GM12864 (cell line): Measurements from ENCODE around the gene DMAP1.

Experiments used
- DNase-seq: peaks from one replicate; pipeline ENCODE4 v3.0.0-alpha.2; 2011; ENCODE audit warnings: low read depth
- H3K4me3 ChIP-seq: 2 replicates; pipeline ENCODE4 v1.5.1; 2011; ENCODE audit warnings: mild to moderate bottlenecking, low read depth, low read length, control low read depth
- CTCF ChIP-seq: IDR thresholded peaks from 2 replicates; pipeline ENCODE4 v1.5.1; 2011; ENCODE audit warnings: low read depth, mild to moderate bottlenecking, moderate library complexity, low read length, control low read depth, inconsistent platforms; ENCODE audit errors: missing control alignments

DMAP1 gene

GRCh38 chr1:44262816-44263567 is 49.7 kb downstream of the DMAP1 start:
- H3K4me3 ChIP-seq, result no peak overlapping the region
- TF ChIP-seq CTCF, result no peak
- no peak for DNase-seq

GRCh38 chr1:44263568-44264450 is 50.5 kb downstream of the DMAP1 start:
- no peak overlapping the region for H3K4me3 ChIP-seq
- no peak for TF ChIP-seq CTCF
- DNase-seq, result no peak

- no peak overlapping the region for H3K4me3 ChIP-seq
- TF ChIP-seq CTCF, result no peak
- no peak for DNase-seq
Measured at GRCh38 chr1:44264451-44264771, 51.1 kb downstream of the DMAP1 start.

GRCh38 chr1:44265656-44266358 is 52.5 kb downstream of the DMAP1 start:
- H3K4me3 ChIP-seq, result no peak overlapping the region
- no peak for TF ChIP-seq CTCF
- no peak for DNase-seq

- no peak for TF ChIP-seq CTCF
- no peak for DNase-seq
- H3K4me3 ChIP-seq, result no peak overlapping the region
Measured at GRCh38 chr1:44266400-44267344, 53.4 kb downstream of the DMAP1 start.

- DNase-seq, result no peak
Measured at GRCh38 chr1:44267438-44267837, 54.2 kb downstream of the DMAP1 start.

More at GRCh38 chr1:44267438-44267837, 54.2 kb downstream of the DMAP1 start:
- no peak for TF ChIP-seq CTCF
- no peak overlapping the region for H3K4me3 ChIP-seq
